Neural progenitor cell (in vitro differentiated cells): ENCODE measurements around the gene FBF1. TPM values are rescaled to one million over a fixed set of nuclear protein-coding genes. Genes with fewer than 3 reads are reported as not detected.
A peak's percentile ranks its signal among the peaks of the same experiment; 100 is the strongest.

Experiments used
- DNase-seq: peaks from one replicate; pipeline ENCODE4 v3.0.0-alpha.2; 2016; ENCODE audit warnings: low spot score
- H2AFZ ChIP-seq: fragments of 200-600 bp; sonication (generic); replicated peaks from 2 replicates; pipeline ENCODE4 v1.6.1; 2016; ENCODE audit warnings: antibody characterized with exemption
- H3F3A ChIP-seq: fragments of 200-600 bp; sonication (generic); 2 replicates; pipeline ENCODE4 v1.6.1; 2016; ENCODE audit warnings: antibody characterized with exemption, low read depth
- H3K27ac ChIP-seq: fragments of 200-600 bp; sonication (generic); 2 replicates; pipeline ENCODE4 v1.5.1; 2016; ENCODE audit warnings: mild to moderate bottlenecking
- H3K27me3 ChIP-seq: fragments of 200-600 bp; sonication (generic); 2 replicates; pipeline ENCODE4 v1.6.1; 2016; ENCODE audit warnings: mild to moderate bottlenecking, moderate library complexity
- H3K36me3 ChIP-seq: fragments of 200-600 bp; sonication (generic); 2 replicates; pipeline ENCODE4 v1.5.1; 2016
- H3K4me1 ChIP-seq: fragments of 200-600 bp; sonication (generic); 2 replicates; pipeline ENCODE4 v1.6.1; 2016; ENCODE audit warnings: mixed run types
- H3K4me2 ChIP-seq: fragments of 200-600 bp; sonication (generic); 2 replicates; pipeline ENCODE4 v1.6.1; 2016
- H3K4me3 ChIP-seq: fragments of 200-600 bp; sonication (generic); 2 replicates; pipeline ENCODE4 v1.5.1; 2016
- H3K79me2 ChIP-seq: fragments of 200-600 bp; sonication (generic); 2 replicates; pipeline ENCODE4 v1.6.1; 2016; ENCODE audit warnings: low read depth
- H3K9ac ChIP-seq: fragments of 200-600 bp; sonication (generic); 2 replicates; pipeline ENCODE4 v1.6.1; 2016
- H3K9me3 ChIP-seq: fragments of 200-600 bp; sonication (generic); 2 replicates; pipeline ENCODE4 v1.5.1; 2016; ENCODE audit warnings: low read depth
- H4K20me1 ChIP-seq: fragments of 200-600 bp; sonication (generic); 2 replicates; pipeline ENCODE4 v1.6.1; 2016; ENCODE audit warnings: low read depth
- H3K27ac Mint-ChIP-seq: 3 replicates; pipeline ENCODE4 v1.8.0; 2021; ENCODE audit warnings: mixed read lengths
- H3K27me3 Mint-ChIP-seq: 2 replicates; pipeline ENCODE4 v1.8.0; 2022; ENCODE audit warnings: low read depth, mild to moderate bottlenecking, inconsistent platforms, moderate library complexity, mixed read lengths; ENCODE audit not compliant: insufficient read depth
- H3K36me3 Mint-ChIP-seq: 3 replicates; pipeline ENCODE4 v1.8.0; 2021; ENCODE audit warnings: mixed read lengths
- H3K4me1 Mint-ChIP-seq: 3 replicates; pipeline ENCODE4 v1.8.0; 2021; ENCODE audit warnings: mixed read lengths
- H3K4me3 Mint-ChIP-seq: 3 replicates; pipeline ENCODE4 v1.8.0; 2021; ENCODE audit warnings: mild to moderate bottlenecking, moderate library complexity, mixed read lengths
- H3K9me3 Mint-ChIP-seq: 3 replicates; pipeline ENCODE4 v1.8.0; 2020; ENCODE audit warnings: mixed read lengths
- EZH2 ChIP-seq: fragments of 200-600 bp; sonication (generic); IDR thresholded peaks from 2 replicates; pipeline ENCODE4 v1.6.1; 2017; ENCODE audit warnings: antibody characterized with exemption, mild to moderate bottlenecking, moderate library complexity
- EZH2phosphoT487 ChIP-seq: fragments of 200-600 bp; sonication (generic); IDR thresholded peaks from 2 replicates; pipeline ENCODE4 v1.6.1; 2017; ENCODE audit warnings: antibody characterized with exemption
- total RNA-seq: library from RNA; depleted of rRNA; stranded (reverse); fragments of >200 nt; gene quantifications from 2 replicates; pipeline ENCODE4 v1.2.3, GENCODE V29; 2015; ENCODE audit warnings: low replicate concordance
- TF ChIP-seq, protein P1 (sequence below): fragments of 200-600 bp; sonication (generic); IDR thresholded peaks from 2 replicates; pipeline ENCODE4 v1.5.1; 2017; ENCODE audit warnings: antibody characterized with exemption, mild to moderate bottlenecking

FBF1 gene
- total RNA-seq, 1 donor from 2014 or later = 11.2 TPM

DNA sequence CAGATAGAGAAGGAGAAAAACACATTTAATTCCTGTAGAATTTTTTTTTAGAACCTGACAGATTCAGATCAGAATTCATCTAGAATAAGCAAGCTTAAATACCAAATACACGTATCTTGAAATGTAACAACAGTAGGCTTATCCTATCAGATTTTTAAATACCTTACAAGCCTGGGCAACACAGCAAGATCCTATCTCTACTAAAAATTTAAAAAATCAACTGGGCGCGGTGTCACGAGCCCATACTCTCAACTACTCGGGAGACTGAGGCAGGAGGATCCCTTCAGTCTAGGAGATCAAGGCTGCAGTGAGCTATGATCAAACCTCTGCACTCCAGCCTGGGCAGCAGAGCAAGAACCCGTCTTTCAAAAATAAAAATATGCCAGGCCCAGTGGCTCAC is 24.6 kb upstream of the FBF1 start:
- Histone ChIP-seq H3K36me3 (no peaks in the 10 kb centered on the region), H3K27ac (no peak overlapping the region), H3K79me2 (no peaks in the 10 kb centered on the region), H3K9ac (no peak overlapping the region), H4K20me1 (no peaks in the 10 kb centered on the region), H2AFZ (no peak overlapping the region), H3F3A (peaks cover 2% of the 10 kb centered on the region), H3K4me2 (no peak overlapping the region), H3K9me3 (no peaks in the 10 kb centered on the region), H3K27me3 (no peaks in the 10 kb centered on the region), H3K4me1 (no peaks in the 10 kb centered on the region), H3K4me3 (no peak overlapping the region)
- H3K36me3 Mint-ChIP-seq = peaks cover 3% of the 10 kb centered on the region
- DNase-seq = no peak
- H3K27ac Mint-ChIP-seq = no peak overlapping the region
- H3K27me3 Mint-ChIP-seq = no peaks in the 10 kb centered on the region
- no peak for TF ChIP-seq EZH2phosphoT487
- no peak for TF ChIP-seq EZH2
- TF ChIP-seq, protein P1, sequence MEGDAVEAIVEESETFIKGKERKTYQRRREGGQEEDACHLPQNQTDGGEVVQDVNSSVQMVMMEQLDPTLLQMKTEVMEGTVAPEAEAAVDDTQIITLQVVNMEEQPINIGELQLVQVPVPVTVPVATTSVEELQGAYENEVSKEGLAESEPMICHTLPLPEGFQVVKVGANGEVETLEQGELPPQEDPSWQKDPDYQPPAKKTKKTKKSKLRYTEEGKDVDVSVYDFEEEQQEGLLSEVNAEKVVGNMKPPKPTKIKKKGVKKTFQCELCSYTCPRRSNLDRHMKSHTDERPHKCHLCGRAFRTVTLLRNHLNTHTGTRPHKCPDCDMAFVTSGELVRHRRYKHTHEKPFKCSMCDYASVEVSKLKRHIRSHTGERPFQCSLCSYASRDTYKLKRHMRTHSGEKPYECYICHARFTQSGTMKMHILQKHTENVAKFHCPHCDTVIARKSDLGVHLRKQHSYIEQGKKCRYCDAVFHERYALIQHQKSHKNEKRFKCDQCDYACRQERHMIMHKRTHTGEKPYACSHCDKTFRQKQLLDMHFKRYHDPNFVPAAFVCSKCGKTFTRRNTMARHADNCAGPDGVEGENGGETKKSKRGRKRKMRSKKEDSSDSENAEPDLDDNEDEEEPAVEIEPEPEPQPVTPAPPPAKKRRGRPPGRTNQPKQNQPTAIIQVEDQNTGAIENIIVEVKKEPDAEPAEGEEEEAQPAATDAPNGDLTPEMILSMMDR = no peak
- H3K4me1 Mint-ChIP-seq = no peaks in the 10 kb centered on the region
- H3K4me3 Mint-ChIP-seq = no peak overlapping the region
- H3K9me3 Mint-ChIP-seq = no peaks in the 10 kb centered on the region

DNA sequence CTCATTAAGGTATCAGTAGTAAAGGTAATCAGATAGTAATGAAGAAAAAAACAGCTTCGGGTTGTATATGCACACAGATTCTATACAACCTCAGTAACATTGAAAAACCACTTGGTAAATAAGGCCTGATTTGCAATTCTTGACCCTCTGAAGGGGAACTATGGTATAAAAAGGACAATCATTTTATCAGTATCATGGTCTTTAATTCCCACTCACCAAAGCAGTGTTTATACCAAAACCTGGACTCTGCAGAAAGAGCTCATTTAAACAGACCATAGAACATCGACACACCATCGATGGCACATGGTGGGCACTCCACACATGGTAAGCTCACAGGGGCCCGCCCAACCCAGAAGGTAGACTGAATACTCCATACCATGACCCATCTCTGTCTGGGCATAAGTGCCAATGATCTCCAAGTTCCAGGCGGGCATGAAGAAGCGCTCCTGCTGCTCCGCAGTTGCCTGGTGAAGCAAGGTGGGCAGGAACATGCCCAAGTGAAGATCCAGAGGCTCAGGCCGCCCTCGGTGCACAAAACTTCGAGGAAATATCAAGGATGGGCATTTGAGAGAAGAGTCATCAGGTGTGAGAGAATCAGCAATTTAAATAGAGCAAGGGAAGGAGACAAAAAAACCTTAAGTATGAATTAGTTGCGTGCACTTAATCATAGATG is 19.1 kb upstream of the FBF1 start:
- no peaks in the 10 kb centered on the region for H3K9me3 Mint-ChIP-seq
- H4K20me1 ChIP-seq = no peaks in the 10 kb centered on the region
- H3K4me1 Mint-ChIP-seq = no peaks in the 10 kb centered on the region
- no peak overlapping the region for H3K27ac Mint-ChIP-seq
- peaks cover 7% of the 10 kb centered on the region for H3K4me1 ChIP-seq
- no peak overlapping the region for H2AFZ ChIP-seq
- H3K36me3 ChIP-seq = no peaks in the 10 kb centered on the region
- H3K27me3 Mint-ChIP-seq = no peaks in the 10 kb centered on the region
- no peak overlapping the region for H3K4me3 Mint-ChIP-seq
- H3K9me3 ChIP-seq = no peaks in the 10 kb centered on the region
- no peaks in the 10 kb centered on the region for H3K79me2 ChIP-seq
- peaks cover 3% of the 10 kb centered on the region for H3F3A ChIP-seq
- no peak overlapping the region for H3K4me3 ChIP-seq
- DNase-seq = no peak
- no peaks in the 10 kb centered on the region for H3K27me3 ChIP-seq
- no peak overlapping the region for H3K9ac ChIP-seq
- H3K36me3 Mint-ChIP-seq = peaks cover 13% of the 10 kb centered on the region
- no peak overlapping the region for H3K4me2 ChIP-seq
- TF ChIP-seq EZH2phosphoT487 (no peak), EZH2 (no peak)
- TF ChIP-seq, protein P1 = no peak
- H3K27ac ChIP-seq = no peak overlapping the region

DNA sequence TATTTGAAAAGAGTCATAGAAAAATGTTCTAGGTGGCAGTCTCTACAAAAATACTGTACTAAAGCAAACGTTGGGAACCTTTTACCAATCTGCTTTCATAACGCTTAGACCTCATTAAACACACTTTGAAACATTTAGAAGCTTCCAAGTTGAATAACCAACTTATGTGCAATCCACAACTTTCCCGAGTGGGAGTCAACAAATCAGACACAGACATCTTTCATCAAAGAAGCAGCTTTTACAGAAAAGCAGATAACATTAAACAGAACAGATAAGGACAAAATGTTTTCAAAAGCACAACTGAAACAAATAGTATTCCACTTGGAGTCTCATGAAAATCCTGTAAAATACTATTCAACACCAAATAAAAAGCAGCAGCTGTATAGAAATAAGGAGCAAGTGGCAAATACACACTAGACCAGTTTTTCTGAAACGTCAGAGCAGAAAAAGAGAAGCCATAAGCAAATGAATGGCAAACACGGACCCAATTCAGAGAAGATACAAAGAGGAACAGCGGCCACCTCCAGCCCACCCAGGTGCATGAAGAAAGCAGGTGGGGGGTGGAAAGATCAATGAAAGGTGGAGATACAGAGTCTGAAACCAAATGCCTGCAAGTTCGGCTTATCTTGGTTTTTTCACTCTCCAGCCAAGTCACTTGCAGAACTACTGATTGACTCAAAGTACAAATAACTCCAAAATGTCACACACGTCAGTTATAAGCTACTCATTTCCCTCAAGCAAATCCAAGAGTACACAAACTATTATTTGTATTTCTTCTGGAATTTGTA is 18.4 kb upstream of the FBF1 start:
- no peak overlapping the region for H3K4me3 ChIP-seq
- H3K27ac ChIP-seq = no peak overlapping the region
- Mint-ChIP-seq H3K9me3 (no peaks in the 10 kb centered on the region), H3K4me1 (no peaks in the 10 kb centered on the region), H3K27ac (no peak overlapping the region), H3K36me3 (peaks cover 13% of the 10 kb centered on the region), H3K27me3 (no peaks in the 10 kb centered on the region), H3K4me3 (no peak overlapping the region)
- peaks cover 7% of the 10 kb centered on the region for H3K4me1 ChIP-seq
- TF ChIP-seq, protein P1 = no peak
- no peak for TF ChIP-seq EZH2
- TF ChIP-seq EZH2phosphoT487 = no peak
- no peaks in the 10 kb centered on the region for H3K36me3 ChIP-seq
- H2AFZ ChIP-seq = no peak overlapping the region
- H3K27me3 ChIP-seq = no peaks in the 10 kb centered on the region
- H3K9ac ChIP-seq = no peak overlapping the region
- H4K20me1 ChIP-seq = no peaks in the 10 kb centered on the region
- H3K4me2 ChIP-seq = no peak overlapping the region
- no peaks in the 10 kb centered on the region for H3K9me3 ChIP-seq
- H3K79me2 ChIP-seq = no peaks in the 10 kb centered on the region
- DNase-seq = peak; percentile 26
- H3F3A ChIP-seq = peaks cover 3% of the 10 kb centered on the region
